ENCODE data around the gene BRAP. TPM values are rescaled to one million over a fixed set of nuclear protein-coding genes. Genes with fewer than 3 reads are reported as not detected.
"Not testable (repeated sequence)": the region's sequence is repeated elsewhere in the genome, so short reads cannot be mapped to it uniquely, and the experiment has no call there.

BRAP gene
- total RNA-seq, 1 donor from 2014 or later: 20.0 TPM

GRCh38 chr12:111624540-111624939 lies 61.2 kb downstream of the BRAP start:
- no peak overlapping the region for H3K4me3 Mint-ChIP-seq
- no peaks in the 10 kb centered on the region for H3K27me3 Mint-ChIP-seq (ENCODE audit: low read depth)
- no peak for DNase-seq (ENCODE audit: low read depth, low spot score)
- H3K36me3 Mint-ChIP-seq (ENCODE audit: low read depth): no peaks in the 10 kb centered on the region
- H3K9me3 Mint-ChIP-seq: no peaks in the 10 kb centered on the region
- no peak overlapping the region for H3K27ac Mint-ChIP-seq (ENCODE audit: unreplicated experiment)
- no peak for TF ChIP-seq CTCF (conservative IDR thresholded peaks at IDR 0.05)
- no peaks in the 10 kb centered on the region for H3K4me1 Mint-ChIP-seq

GRCh38 chr12:111617841-111618240 lies 67.9 kb downstream of the BRAP start:
- not testable (repeated sequence) for H3K27me3 Mint-ChIP-seq (ENCODE audit: low read depth); H3K4me3 Mint-ChIP-seq; DNase-seq (ENCODE audit: low read depth, low spot score); H3K9me3 Mint-ChIP-seq; H3K4me1 Mint-ChIP-seq; H3K36me3 Mint-ChIP-seq (ENCODE audit: low read depth); H3K27ac Mint-ChIP-seq (ENCODE audit: unreplicated experiment)

GRCh38 chr12:111616177-111616623 lies 69.6 kb downstream of the BRAP start:
- Mint-ChIP-seq H3K36me3 (ENCODE audit: low read depth) (no peaks in the 10 kb centered on the region), H3K4me1 (no peaks in the 10 kb centered on the region), H3K9me3 (no peaks in the 10 kb centered on the region), H3K4me3 (no peak overlapping the region), H3K27ac (ENCODE audit: unreplicated experiment) (no peak overlapping the region), H3K27me3 (ENCODE audit: low read depth) (no peaks in the 10 kb centered on the region)
- DNase-seq (ENCODE audit: low read depth, low spot score): no peak
- TF ChIP-seq CTCF (conservative IDR thresholded peaks at IDR 0.05): no peak

GRCh38 chr12:111607239-111607638 lies 78.5 kb downstream of the BRAP start:
- no peak overlapping the region for H3K27ac Mint-ChIP-seq (ENCODE audit: unreplicated experiment)
- no peak for TF ChIP-seq CTCF (conservative IDR thresholded peaks at IDR 0.05)
- no peaks in the 10 kb centered on the region for H3K36me3 Mint-ChIP-seq (ENCODE audit: low read depth)
- no peak for DNase-seq (ENCODE audit: low read depth, low spot score)
- no peak overlapping the region for H3K4me3 Mint-ChIP-seq
- no peaks in the 10 kb centered on the region for H3K27me3 Mint-ChIP-seq (ENCODE audit: low read depth)
- H3K9me3 Mint-ChIP-seq: no peaks in the 10 kb centered on the region
- peaks cover 11% of the 10 kb centered on the region for H3K4me1 Mint-ChIP-seq

- H3K9me3 Mint-ChIP-seq: no peaks in the 10 kb centered on the region
- DNase-seq (ENCODE audit: low read depth, low spot score): no peak
- H3K36me3 Mint-ChIP-seq (ENCODE audit: low read depth): no peaks in the 10 kb centered on the region
- H3K27ac Mint-ChIP-seq (ENCODE audit: unreplicated experiment): no peak overlapping the region
- TF ChIP-seq CTCF (conservative IDR thresholded peaks at IDR 0.05): no peak
- H3K27me3 Mint-ChIP-seq (ENCODE audit: low read depth): no peaks in the 10 kb centered on the region
- H3K4me3 Mint-ChIP-seq: peak overlapping the region; percentile 44
- H3K4me1 Mint-ChIP-seq: peaks cover 11% of the 10 kb centered on the region
Observed at GRCh38 chr12:111606767-111607230, 79.0 kb downstream of the BRAP start.

GRCh38 chr12:111605911-111606766 lies 79.6 kb downstream of the BRAP start:
- no peaks in the 10 kb centered on the region for H3K9me3 Mint-ChIP-seq
- DNase-seq (ENCODE audit: low read depth, low spot score): no peak
- peaks cover 11% of the 10 kb centered on the region for H3K4me1 Mint-ChIP-seq
- no peaks in the 10 kb centered on the region for H3K36me3 Mint-ChIP-seq (ENCODE audit: low read depth)
- no peak overlapping the region for H3K27ac Mint-ChIP-seq (ENCODE audit: unreplicated experiment)
- no peaks in the 10 kb centered on the region for H3K27me3 Mint-ChIP-seq (ENCODE audit: low read depth)
- no peak for TF ChIP-seq CTCF (conservative IDR thresholded peaks at IDR 0.05)
- no peak overlapping the region for H3K4me3 Mint-ChIP-seq

GRCh38 chr12:111602857-111603256 lies 82.9 kb downstream of the BRAP start:
- H3K27me3 Mint-ChIP-seq (ENCODE audit: low read depth); H3K36me3 Mint-ChIP-seq (ENCODE audit: low read depth); DNase-seq (ENCODE audit: low read depth, low spot score); H3K4me3 Mint-ChIP-seq; H3K9me3 Mint-ChIP-seq; H3K27ac Mint-ChIP-seq (ENCODE audit: unreplicated experiment): not testable (repeated sequence)
- peaks cover 20% of the 10 kb centered on the region for H3K4me1 Mint-ChIP-seq

Data from neural crest cell (in vitro differentiated cells).